HCT116 (cell line): Measurements from ENCODE around the gene ADAMTS6.

Source experiments
- POLR2AphosphoS5 ChIP-seq: IDR thresholded peaks from 2 replicates; pipeline ENCODE4 v1.6.1; 2011; ENCODE audit warnings: mild to moderate bottlenecking, low read depth, low read length, moderate library complexity
- ZFX ChIP-seq: fragments of 450-650 bp; IDR thresholded peaks from 2 replicates; pipeline ENCODE4 v1.6.1; 2017
- TF ChIP-seq, protein P1 (sequence below): IDR thresholded peaks from 2 replicates; pipeline ENCODE4 v1.6.1; 2012; ENCODE audit warnings: low read depth
- TF ChIP-seq, protein P2 (sequence below), 3 experiments: fragments of 200-600 bp in 1 of 3; sonication (generic) in 1 of 3; IDR thresholded peaks in 2 of 3; conservative IDR thresholded peaks in 1 of 3; 2 replicates each; pipeline ENCODE4 v1.5.1; 2012 to 2017; ENCODE audit warnings: low read depth in 2 of 3, low read length in 2 of 3, antibody characterized with exemption in 1 of 3, borderline replicate concordance in 1 of 3, control low read depth in 1 of 3, mild to moderate bottlenecking in 1 of 3, mixed read lengths in 1 of 3, mixed run types in 1 of 3, moderate library complexity in 1 of 3; ENCODE audit not compliant: insufficient read depth in 1 of 3

DNA sequence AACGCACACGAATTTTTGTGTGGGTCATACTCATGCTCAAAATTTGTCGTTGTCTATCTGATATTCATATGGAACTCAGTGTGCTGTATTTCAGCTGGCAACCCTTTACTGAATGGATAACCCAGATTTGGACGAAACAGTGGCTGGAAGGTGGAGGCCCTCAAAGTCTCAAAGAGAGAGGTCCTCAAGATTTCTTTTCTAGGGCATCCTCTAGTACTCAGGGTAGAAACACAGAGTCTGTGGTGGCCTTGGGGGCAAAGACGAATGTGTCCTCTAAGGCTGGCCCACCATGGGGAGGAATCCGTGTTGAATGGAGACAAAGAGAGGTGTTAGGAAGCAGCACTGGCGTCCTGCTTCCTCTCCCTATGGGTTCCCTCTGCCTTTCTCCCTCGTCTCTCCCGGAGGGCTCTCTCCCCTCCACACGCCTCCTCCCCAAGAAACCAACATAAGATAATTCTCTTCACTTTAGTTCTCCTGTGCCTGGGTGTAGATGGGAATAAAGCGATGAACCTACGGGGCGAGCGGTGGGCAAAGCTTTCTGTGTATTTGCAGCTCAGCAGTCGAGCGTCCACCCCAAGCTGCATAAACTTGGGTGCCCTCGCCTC is 379.2 kb downstream of the ADAMTS6 start:
- TF ChIP-seq, protein P1, sequence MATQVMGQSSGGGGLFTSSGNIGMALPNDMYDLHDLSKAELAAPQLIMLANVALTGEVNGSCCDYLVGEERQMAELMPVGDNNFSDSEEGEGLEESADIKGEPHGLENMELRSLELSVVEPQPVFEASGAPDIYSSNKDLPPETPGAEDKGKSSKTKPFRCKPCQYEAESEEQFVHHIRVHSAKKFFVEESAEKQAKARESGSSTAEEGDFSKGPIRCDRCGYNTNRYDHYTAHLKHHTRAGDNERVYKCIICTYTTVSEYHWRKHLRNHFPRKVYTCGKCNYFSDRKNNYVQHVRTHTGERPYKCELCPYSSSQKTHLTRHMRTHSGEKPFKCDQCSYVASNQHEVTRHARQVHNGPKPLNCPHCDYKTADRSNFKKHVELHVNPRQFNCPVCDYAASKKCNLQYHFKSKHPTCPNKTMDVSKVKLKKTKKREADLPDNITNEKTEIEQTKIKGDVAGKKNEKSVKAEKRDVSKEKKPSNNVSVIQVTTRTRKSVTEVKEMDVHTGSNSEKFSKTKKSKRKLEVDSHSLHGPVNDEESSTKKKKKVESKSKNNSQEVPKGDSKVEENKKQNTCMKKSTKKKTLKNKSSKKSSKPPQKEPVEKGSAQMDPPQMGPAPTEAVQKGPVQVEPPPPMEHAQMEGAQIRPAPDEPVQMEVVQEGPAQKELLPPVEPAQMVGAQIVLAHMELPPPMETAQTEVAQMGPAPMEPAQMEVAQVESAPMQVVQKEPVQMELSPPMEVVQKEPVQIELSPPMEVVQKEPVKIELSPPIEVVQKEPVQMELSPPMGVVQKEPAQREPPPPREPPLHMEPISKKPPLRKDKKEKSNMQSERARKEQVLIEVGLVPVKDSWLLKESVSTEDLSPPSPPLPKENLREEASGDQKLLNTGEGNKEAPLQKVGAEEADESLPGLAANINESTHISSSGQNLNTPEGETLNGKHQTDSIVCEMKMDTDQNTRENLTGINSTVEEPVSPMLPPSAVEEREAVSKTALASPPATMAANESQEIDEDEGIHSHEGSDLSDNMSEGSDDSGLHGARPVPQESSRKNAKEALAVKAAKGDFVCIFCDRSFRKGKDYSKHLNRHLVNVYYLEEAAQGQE = no peak
- TF ChIP-seq POLR2AphosphoS5 = no peak
- TF ChIP-seq, protein P2, sequence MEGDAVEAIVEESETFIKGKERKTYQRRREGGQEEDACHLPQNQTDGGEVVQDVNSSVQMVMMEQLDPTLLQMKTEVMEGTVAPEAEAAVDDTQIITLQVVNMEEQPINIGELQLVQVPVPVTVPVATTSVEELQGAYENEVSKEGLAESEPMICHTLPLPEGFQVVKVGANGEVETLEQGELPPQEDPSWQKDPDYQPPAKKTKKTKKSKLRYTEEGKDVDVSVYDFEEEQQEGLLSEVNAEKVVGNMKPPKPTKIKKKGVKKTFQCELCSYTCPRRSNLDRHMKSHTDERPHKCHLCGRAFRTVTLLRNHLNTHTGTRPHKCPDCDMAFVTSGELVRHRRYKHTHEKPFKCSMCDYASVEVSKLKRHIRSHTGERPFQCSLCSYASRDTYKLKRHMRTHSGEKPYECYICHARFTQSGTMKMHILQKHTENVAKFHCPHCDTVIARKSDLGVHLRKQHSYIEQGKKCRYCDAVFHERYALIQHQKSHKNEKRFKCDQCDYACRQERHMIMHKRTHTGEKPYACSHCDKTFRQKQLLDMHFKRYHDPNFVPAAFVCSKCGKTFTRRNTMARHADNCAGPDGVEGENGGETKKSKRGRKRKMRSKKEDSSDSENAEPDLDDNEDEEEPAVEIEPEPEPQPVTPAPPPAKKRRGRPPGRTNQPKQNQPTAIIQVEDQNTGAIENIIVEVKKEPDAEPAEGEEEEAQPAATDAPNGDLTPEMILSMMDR (IDR thresholded peaks at IDR 0.05 in 2 of 3, conservative IDR thresholded peaks at IDR 0.05 in 1 of 3; ENCODE audit: borderline replicate concordance in 1 of 3, insufficient read depth in 1 of 3, low read depth in 2 of 3, low read length in 2 of 3) = no peak
- TF ChIP-seq ZFX = no peak
